GM19455 (cell line): ENCODE results near the gene BIK.
"Not testable (repeated sequence)": the region's sequence is repeated elsewhere in the genome, so short reads cannot be mapped to it uniquely, and the experiment has no call there.

Experiments used
- ATAC-seq: cut with Tn5 transposase; IDR thresholded peaks from one replicate; pipeline ENCODE4 v1.9.1; 2021; ENCODE audit not compliant: unreplicated experiment

Gene BIK

GRCh38 chr22:43134553-43134952 is 24.0 kb downstream of the BIK start:
- ATAC-seq: no peak

- no peak for ATAC-seq
These were observed 25.0 kb downstream of the BIK start for GRCh38 chr22:43135565-43135964.

DNA sequence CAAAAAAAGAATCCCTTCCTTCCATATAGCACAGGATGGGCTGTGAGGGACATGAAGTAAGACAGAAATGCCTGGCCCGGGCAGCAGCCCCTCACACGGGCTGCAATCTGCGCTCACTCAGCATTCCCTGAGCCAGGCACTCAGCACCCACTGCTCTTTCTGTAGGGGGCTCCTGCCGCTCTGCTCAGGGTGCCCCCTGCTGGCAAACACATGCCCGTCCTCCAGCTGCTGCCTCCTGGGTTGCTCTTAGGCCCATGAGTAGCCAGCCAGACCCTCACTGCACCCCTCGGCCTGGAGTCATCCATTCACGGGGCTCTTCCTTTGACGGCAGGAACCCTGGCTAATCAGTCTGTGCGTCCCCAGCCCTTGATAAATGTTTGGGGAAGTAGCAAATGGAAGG is 25.7 kb downstream of the BIK start:
- ATAC-seq: no peak

DNA sequence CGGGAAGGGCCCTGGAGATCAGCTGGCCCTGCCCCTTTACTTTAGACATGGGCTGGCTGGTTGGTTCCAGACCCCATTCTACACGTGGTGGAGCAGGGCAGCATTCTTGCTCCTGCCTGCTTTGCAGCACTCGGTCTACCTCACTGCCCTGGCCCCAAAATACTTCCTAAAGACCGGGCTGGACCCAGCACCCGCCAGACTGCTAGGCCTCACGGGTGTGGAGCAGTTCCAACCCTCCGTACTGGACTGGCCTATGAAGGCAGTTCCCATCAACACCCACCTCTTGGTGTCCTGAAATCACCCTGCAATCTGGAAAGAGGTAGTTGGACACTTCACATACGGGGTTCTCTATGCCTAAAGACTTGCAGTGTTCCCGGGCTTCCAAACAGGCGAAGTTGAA is 26.3 kb downstream of the BIK start:
- ATAC-seq: no peak

DNA sequence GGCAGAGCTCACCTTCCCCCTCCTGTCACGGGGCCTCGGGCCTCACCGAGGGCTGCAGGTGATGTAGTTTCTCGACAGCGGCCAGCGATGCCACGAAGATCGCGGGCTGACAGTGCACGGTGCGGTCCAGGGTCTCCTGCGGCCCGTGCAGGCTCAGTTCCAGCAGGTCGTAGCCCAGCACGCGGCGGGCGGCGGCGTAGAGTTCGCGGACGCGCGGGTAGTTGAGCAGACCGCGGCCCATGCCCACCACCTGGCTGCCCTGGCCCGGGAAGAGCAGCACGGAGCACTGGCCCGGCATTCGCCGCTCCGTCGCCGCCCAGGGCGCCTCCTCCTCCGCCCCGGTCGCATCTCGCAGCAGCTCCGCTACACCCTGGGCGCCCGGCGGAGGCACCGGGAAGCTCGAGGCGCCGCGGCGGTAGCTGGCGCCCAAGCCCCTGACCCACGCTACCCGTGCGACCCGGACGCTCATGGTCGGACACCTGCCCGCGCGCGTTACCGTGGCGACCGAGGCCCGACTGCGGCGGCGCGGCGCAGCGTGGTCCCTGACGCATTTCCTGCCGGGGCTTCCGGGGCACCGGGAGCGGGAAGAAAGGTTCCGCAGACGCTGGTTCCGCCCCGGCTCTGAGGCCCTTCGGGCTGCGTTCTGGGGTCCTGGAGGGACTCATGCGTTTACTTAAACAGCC is 32.5 kb downstream of the BIK start, which contains the start of gene MCAT:
MCAT (minus strand) TSS at position 519 of the 683 bp plus-strand sequence; CDS start at position 469, 50 bp downstream.
- ATAC-seq: peak; percentile 78

DNA sequence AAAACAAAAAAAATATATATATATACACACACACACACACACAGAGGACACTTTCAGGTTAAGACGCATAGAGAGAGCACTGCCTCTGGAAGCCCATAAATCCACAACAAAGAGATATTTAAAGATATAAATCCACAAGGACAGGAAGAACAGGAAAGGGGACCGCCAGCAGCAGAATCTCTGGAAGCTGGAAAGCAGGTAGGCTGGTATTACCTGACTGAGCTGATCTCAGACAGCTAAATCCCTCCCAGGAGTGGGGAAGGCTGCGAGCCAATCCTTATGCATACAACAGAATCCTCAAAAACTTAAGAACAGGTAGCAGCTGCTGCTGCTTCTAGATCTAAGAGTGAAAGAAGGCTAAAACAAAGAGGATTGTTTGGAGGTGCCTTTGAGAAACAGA is 34.4 kb downstream of the BIK start:
- ATAC-seq: no peak

DNA sequence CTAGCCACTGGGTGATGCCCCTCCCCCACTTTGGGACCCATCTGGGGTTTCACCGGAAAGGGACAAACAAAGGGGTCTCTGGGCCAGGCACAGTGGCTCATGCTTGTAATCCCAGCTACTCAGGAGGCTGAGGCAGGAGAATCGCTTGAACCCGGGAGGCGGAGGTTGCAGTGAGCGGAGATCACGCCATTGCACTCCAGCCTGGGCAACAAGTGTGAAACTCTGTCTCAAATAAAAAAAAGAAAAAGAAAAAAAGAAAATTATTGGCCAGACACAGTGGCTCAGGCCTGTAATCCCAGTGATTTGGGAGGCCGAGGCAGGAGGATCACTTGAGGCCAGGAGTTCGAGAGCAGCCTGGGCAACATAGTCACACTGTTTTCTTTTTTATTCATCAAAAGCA is 34.8 kb downstream of the BIK start:
- not testable (repeated sequence) for ATAC-seq

GRCh38 chr22:43146332-43146731 is 35.8 kb downstream of the BIK start:
- ATAC-seq: not testable (repeated sequence)

DNA sequence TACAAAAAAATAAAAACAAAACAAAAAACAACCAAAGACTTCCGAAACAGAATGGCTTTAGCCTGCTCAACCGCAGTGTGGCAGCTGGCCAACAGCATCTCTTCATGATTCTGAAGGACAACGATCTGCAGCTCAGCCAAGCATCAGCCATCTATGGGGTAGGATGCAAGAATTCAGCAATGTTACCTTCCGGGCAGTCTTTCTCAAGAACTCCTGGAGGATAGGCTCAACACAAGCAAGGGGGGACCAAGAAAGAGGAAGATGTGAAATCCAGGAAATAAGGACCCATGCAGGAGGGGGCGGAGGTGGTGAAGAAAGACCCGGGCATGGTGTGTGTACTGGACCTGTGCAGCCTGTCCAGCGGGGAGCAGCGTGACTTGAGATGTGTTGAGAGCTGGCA is 37.3 kb downstream of the BIK start:
- no peak for ATAC-seq

GRCh38 chr22:43148581-43148980 is 38.0 kb downstream of the BIK start:
- ATAC-seq: no peak

DNA sequence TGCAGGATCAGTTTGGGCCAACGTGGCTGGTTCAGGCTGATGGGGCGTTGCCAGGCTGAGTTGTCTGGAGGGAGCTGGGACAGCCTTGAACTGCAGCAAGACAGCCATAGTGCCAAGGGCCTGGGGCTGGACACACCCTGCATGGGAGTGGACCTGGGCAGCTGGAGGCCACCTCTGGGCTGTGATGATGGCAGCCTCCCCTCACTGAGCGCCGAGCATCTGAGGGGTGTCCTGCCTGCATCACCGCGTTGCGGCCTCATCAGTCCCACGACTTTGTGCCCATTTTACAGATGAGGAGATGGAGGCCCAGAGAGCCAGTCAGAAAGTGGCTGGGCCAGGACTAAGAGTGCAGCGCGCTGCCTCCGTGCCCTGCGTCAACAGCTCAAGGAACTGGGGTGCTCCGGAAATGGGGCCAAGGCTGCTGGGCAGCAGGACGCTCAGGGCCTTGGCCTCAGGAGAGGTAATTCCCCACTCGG is 40.2 kb downstream of the BIK start:
- no peak for ATAC-seq

- ATAC-seq: no peak
These were observed 40.9 kb downstream of the BIK start, which contains the start of gene TSPO for GRCh38 chr22:43151251-43152002. TSS of gene TSPO (plus strand) at chr22:43151559. CDS start at chr22:43159239, 7,680 bp downstream.

DNA sequence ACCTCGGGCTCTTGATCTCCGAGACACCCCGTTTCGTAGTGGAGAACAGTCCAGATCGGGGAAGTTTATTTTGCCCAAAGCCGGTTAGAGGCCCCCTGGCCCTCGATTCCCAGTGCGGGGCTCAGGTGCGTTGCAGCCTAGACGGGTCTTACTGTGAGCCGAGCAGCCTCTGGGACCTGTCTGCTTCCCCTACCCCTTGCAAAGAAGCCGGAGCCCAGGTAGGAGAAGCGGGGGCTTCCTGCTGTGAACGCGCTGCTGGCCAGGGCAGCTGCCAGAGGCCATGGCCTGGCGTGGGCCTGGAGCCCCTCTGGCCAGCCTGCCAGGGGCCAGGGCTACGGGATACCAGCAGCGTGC is 41.4 kb downstream of the BIK start:
- ATAC-seq: no peak

DNA sequence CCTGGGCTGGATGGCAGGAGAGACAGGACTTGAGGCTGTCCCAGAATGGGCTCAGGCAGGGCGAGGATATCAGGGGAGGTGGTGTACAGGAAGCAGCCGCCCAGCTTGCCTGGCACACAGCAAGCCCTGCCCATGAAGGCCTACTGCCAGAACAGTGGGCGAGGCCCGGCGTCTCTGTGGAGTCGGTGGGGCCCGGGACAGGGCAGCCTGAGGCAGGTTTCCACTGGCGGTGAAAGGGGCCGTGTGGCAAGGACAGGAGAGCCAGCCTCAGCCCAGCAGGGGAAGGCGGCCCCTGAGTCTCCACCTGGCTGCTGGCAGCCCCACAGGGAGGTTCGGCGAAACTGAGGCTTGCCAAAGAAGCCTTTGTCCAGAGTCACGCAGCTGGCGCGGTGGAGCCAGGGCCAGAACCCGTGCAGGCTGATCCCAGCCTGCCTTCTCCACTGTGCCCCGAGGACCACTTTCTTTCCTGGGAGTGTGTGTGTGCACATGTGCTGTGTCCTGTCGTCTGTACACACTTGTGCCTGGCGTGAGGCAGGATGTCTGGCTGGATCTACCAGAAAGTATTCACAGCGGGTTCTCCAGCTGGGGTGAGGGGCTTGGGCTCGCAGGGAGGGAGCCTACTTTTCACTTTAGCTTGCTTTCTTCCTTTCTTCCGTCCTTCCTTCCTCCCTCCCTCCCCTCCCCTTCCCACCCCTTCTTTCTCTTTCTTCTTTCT is 42.0 kb downstream of the BIK start:
- ATAC-seq: no peak

DNA sequence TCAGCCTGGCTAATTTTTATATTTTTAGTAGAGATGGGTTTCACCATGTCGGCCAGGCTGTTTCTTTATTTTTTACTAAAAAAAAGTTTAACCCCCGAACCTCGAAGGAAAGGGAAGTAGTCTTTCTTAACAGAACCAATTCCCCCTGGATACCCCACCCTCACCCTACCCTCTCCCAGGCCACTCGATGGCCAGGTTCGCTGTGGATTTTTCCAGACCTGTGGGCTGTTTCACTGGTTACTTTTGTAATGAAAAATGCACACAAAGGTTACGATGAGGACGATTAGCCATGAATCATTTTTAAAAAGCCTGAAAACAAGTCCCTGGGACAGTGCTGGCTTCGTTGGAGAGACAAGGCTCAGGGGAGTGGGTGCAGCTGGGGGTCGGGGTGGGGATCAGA is 43.3 kb downstream of the BIK start:
- no peak for ATAC-seq

GRCh38 chr22:43154887-43155536 is 44.5 kb downstream of the BIK start:
- ATAC-seq: no peak

GRCh38 chr22:43155789-43156188 is 45.2 kb downstream of the BIK start:
- no peak for ATAC-seq

DNA sequence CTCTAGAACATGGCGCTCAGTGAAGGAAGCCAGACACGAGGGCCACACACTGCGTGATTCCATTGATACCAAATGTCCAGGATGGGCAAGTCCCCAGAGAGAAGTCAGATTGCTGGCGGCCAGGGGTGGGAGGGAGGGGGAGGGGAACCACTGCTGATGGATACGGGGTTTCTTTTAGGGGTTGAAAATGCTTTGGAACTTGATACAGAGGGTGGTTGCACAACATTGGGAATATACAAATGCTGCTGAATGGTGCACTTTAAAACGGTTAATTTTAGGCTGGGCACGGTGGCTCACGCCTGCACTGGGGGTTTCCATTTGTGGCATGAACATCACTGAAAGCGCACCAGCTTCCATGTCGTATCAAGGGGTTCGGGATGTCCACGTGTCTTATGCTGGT is 45.9 kb downstream of the BIK start:
- ATAC-seq: no peak

- no peak for ATAC-seq
These were observed 47.5 kb downstream of the BIK start for GRCh38 chr22:43157874-43158546.

DNA sequence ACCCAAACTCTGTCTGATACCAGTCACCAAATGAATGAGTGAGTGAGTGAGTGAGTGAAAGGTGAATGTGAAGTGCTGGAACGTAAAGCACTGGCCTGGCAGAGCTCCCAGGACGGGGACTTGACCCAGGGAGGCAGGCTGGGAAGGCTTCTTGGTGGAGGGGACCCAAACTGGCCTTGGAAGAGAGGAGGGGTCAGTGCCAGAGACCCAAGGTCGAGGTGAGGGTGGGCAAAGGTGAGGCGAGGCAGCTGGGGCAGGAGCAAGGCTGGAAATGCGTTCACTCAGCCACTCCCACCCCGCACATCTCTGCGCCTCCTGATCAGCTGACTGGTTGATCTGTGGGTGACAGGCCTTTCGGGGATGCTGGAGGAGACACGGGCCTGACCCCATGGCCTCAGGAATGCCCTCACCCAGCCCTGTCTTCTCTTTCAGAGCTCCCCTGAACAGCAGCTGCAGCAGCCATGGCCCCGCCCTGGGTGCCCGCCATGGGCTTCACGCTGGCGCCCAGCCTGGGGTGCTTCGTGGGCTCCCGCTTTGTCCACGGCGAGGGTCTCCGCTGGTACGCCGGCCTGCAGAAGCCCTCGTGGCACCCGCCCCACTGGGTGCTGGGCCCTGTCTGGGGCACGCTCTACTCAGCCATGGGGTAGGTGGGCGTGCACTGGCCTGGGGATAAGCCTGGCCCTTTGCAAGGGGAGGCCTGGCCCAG is 48.4 kb downstream of the BIK start:
- ATAC-seq: no peak
